ENCODE results near the gene KMT5B.

The KMT5B gene

DNA sequence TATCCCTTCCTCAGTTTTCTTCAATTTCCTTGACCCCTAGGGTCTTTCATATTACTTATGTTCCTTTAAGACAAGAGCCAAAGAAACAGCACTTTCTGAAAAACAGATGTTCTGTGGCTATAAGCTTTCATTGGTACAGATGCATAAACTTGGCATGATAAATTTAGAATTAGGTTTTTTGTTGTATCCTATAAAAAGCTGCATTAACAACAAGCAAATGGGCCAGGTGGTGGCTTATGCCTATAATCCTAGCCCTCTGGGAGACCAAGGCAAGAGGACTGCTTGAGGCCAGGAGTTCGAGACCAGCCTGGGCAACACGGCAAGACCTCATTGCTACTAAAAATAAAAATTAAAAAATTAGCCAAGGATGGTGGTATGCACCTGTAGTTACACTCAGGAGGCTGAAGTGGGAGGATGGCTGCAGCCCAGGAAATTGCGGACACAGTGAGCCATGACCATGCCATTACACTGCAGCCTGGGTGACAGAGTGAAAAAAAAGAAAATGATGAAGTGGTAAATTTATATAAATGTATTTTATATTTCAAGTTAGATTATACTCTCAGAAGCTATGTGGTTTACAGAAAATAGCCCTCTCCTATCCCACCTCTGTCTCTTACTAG lies 18.3 kb downstream of the KMT5B start:
- TF ChIP-seq, protein P1, sequence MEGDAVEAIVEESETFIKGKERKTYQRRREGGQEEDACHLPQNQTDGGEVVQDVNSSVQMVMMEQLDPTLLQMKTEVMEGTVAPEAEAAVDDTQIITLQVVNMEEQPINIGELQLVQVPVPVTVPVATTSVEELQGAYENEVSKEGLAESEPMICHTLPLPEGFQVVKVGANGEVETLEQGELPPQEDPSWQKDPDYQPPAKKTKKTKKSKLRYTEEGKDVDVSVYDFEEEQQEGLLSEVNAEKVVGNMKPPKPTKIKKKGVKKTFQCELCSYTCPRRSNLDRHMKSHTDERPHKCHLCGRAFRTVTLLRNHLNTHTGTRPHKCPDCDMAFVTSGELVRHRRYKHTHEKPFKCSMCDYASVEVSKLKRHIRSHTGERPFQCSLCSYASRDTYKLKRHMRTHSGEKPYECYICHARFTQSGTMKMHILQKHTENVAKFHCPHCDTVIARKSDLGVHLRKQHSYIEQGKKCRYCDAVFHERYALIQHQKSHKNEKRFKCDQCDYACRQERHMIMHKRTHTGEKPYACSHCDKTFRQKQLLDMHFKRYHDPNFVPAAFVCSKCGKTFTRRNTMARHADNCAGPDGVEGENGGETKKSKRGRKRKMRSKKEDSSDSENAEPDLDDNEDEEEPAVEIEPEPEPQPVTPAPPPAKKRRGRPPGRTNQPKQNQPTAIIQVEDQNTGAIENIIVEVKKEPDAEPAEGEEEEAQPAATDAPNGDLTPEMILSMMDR (IDR thresholded peaks at IDR 0.05), result no peak
- no peak for TF ChIP-seq ZFX (IDR thresholded peaks at IDR 0.05; ENCODE audit: borderline replicate concordance)

DNA sequence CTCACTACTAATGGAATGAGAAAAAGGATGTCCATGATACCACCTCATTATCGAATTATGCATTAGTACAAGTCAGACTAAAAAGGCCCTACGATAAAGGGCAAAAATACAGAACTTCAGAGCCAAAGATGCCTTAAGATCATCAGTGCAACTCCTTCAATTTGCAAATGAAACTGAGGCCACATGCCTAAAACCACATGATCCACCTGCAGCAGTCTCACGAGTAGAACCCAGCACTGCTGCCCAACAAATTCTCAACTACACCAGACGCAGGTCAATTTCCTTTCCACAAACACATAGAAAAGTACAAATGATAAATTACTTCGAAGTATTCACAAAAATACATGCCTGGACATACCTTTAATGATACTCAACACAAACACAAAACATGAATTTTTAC lies 20.1 kb downstream of the KMT5B start:
- 0 out of 2 replicates have a peak overlapping the region, but pooled peaks have one; percentile 15 for H3K27ac ChIP-seq
- TF ChIP-seq, protein P1 (IDR thresholded peaks at IDR 0.05), result no peak
- TF ChIP-seq ZFX (IDR thresholded peaks at IDR 0.05; ENCODE audit: borderline replicate concordance), result no peak

More for the DNA sequence above, 18.3 kb downstream of the KMT5B start:
- no peak overlapping the region for H3K27ac ChIP-seq

DNA sequence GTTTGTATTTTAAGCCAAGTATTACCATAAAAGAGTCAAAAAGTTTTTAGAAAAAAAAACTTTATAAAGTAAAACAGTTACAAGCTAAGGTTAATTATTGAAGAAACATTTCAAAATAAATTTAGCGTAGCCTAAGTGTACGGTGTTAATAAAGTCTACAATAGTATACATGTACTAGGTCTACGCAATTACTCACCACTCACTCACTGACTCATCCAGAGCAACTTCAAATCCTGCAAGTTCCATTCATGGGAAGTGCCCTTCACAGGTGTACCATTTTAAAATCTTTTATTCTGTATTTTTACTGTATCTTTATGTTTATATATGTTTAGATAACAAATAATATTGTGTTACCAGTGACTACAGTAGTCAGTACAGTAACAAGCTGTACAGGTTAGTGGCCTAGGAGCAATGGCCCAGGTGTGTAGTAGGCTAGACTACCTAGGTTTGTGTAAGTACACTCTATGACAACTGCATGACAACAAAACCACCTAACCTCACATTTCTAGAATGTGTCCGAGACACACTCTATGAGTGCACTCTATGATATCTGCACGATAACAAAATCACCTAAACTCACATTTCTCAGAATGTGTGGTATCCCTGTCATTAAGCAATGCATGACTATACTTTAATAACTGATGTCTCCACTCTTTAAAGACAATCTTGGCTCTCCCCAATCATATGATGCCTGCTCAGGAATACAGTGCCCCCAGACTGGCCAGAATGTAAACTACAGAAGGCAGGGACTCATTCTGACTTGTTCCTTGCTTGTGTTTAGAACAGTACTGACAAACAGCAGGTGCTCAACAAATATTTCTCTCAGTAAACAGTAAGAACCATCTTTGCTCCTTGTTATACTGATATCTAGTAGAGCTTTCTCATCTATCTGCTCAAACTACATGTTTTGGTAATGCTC lies 21.2 kb downstream of the KMT5B start:
- TF ChIP-seq, protein P1 (IDR thresholded peaks at IDR 0.05), result no peak
- no peak for TF ChIP-seq ZFX (IDR thresholded peaks at IDR 0.05; ENCODE audit: borderline replicate concordance)
- 0 out of 2 replicates have a peak overlapping the region, but pooled peaks have one; percentile 15 for H3K27ac ChIP-seq

DNA sequence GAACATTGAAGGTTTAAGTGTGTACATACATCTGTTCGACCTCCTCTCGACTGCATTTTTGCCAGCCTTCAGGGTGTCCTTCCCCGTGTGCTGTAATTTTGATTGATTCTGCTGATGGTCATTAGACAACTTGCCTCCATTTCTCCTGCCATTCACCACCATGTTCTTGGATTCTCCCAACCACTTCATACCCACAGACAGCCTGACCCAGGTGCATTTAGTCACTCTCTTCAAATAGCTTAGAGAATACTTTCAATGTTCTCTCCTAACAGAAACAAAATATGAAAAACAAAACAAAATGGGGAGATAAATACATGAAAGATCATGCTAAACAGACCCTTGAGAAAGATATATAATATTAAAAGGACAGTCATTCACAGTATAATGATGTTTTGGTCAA lies 23.2 kb downstream of the KMT5B start:
- TF ChIP-seq, protein P1 (IDR thresholded peaks at IDR 0.05), result no peak
- TF ChIP-seq ZFX (IDR thresholded peaks at IDR 0.05; ENCODE audit: borderline replicate concordance), result no peak
- no peak overlapping the region for H3K27ac ChIP-seq

DNA sequence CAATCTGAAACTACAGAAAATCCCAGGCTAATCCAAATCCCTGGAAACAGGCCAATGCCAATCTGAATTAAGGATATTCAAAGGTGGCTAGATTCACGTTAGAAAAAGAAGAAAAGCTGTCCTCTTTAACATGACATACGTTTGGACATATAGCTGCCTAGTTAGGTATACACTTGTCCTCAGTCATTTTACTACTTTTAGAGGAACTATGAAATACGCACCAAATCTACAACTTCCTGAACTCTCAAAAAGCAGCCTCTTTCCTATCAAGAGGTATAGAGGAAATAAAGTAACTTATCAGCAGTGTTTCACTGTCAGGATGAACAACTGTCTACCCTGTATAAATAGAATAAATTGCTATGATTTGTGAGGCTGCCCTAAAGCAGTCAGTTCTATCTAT lies 24.0 kb downstream of the KMT5B start:
- TF ChIP-seq ZFX (IDR thresholded peaks at IDR 0.05; ENCODE audit: borderline replicate concordance), result no peak
- TF ChIP-seq, protein P1 (IDR thresholded peaks at IDR 0.05), result no peak
- H3K27ac ChIP-seq, result no peak overlapping the region

DNA sequence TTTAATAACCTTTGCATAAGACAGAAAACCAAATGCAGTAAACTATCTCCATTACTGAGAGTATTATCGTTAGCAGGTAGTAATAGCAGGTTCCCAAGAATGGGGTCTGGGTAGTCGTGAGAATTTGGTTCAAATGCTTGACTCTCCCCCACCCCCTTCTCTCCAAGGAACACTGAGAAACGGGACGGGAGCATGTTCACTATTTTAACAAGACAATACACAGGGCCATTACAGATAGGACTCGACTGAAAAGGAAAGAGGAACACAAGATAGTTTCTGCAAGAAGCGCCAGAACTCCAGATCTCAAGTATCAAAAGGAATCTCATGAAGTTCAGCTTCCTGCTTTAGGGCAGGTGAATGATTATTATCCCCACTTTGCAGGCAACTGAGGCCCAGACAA lies 27.0 kb downstream of the KMT5B start:
- no peak overlapping the region for H3K27ac ChIP-seq
- no peak for TF ChIP-seq ZFX (IDR thresholded peaks at IDR 0.05; ENCODE audit: borderline replicate concordance)
- TF ChIP-seq, protein P1 (IDR thresholded peaks at IDR 0.05), result no peak

Measured in 22Rv1 (cell line).